HG02973 (cell line): ENCODE data around the gene INF2.
A peak's percentile ranks its signal among the peaks of the same experiment; 100 is the strongest.
"Not testable (repeated sequence)": the region's sequence is repeated elsewhere in the genome, so short reads cannot be mapped to it uniquely, and the experiment has no call there.

Experiments
- ATAC-seq: cut with Tn5 transposase; IDR thresholded peaks from one replicate; pipeline ENCODE4 v1.9.1; 2021; ENCODE audit warnings: moderate library complexity; ENCODE audit not compliant: unreplicated experiment

INF2 gene

GRCh38 chr14:104749111-104749649, 59.8 kb downstream of the INF2 start:
- no peak for ATAC-seq

- ATAC-seq = no peak
These were observed 60.8 kb downstream of the INF2 start for GRCh38 chr14:104750056-104750752.

- not testable (repeated sequence) for ATAC-seq
These were observed 61.3 kb downstream of the INF2 start for GRCh38 chr14:104750753-104751057.

GRCh38 chr14:104751539-104752422, 62.4 kb downstream of the INF2 start:
- no peak for ATAC-seq

GRCh38 chr14:104752423-104752734, 63.0 kb downstream of the INF2 start:
- ATAC-seq = peak; percentile 69

GRCh38 chr14:104752735-104753527, 63.5 kb downstream of the INF2 start, which contains the start of gene SIVA1:
Gene SIVA1, plus strand, starts transcription at chr14:104753147. Its CDS starts 55 bp downstream, at chr14:104753202.
- ATAC-seq = peak; percentile 81

- ATAC-seq = no peak
These were observed 64.3 kb downstream of the INF2 start for GRCh38 chr14:104753528-104754212.

- no peak for ATAC-seq
These were observed 64.9 kb downstream of the INF2 start for GRCh38 chr14:104754213-104754851.

GRCh38 chr14:104755621-104756020, 66.2 kb downstream of the INF2 start:
- no peak for ATAC-seq

- ATAC-seq = no peak
These were observed 67.2 kb downstream of the INF2 start for GRCh38 chr14:104756477-104757237.

GRCh38 chr14:104757238-104757585, 67.8 kb downstream of the INF2 start:
- ATAC-seq = no peak

GRCh38 chr14:104757681-104758392, 68.4 kb downstream of the INF2 start:
- ATAC-seq = no peak

- ATAC-seq = no peak
These were observed 69.9 kb downstream of the INF2 start for GRCh38 chr14:104758981-104759969.

GRCh38 chr14:104765517-104765916, 76.1 kb downstream of the INF2 start:
- no peak for ATAC-seq

GRCh38 chr14:104766256-104766862, 76.9 kb downstream of the INF2 start:
- no peak for ATAC-seq

- no peak for ATAC-seq
These were observed 77.6 kb downstream of the INF2 start for GRCh38 chr14:104766863-104767633.

- no peak for ATAC-seq
These were observed 78.2 kb downstream of the INF2 start for GRCh38 chr14:104767634-104767918.
